Ascending aorta (tissue), 2 donors: Measurements from ENCODE around the gene TPK1. TPM values are rescaled to one million over a fixed set of nuclear protein-coding genes. Genes with fewer than 3 reads are reported as not detected.

Source experiments
- DNase-seq, 2 donors: peaks; one replicate each; pipeline ENCODE4 v3.0.0-alpha.2; 2019; ENCODE audit warnings: low spot score in 2 of 2
- H3K27ac ChIP-seq, 2 donors: fragments of 200-600 bp; sonication (generic); one replicate each; pipeline ENCODE4 v1.5.1; 2016 to 2017; ENCODE audit warnings: mild to moderate bottlenecking in 1 of 2
- H3K27me3 ChIP-seq: fragments of 200-600 bp; sonication (generic); one replicate; pipeline ENCODE4 v1.5.1; 2017
- H3K36me3 ChIP-seq, 2 donors: fragments of 200-600 bp; sonication (generic); one replicate each; pipeline ENCODE4 v1.5.1; 2016
- H3K4me1 ChIP-seq, 2 donors: fragments of 200-600 bp; sonication (generic); one replicate each; pipeline ENCODE4 v1.5.1; 2016 to 2017; ENCODE audit warnings: mild to moderate bottlenecking in 1 of 2
- H3K4me3 ChIP-seq, 2 donors: fragments of 200-600 bp; sonication (generic); one replicate each; pipeline ENCODE4 v1.5.1; 2016 to 2017; ENCODE audit warnings: mild to moderate bottlenecking in 1 of 2
- H3K9me3 ChIP-seq, 2 donors: fragments of 200-600 bp; sonication (generic); one replicate each; pipeline ENCODE4 v1.5.1; 2016
- intact Hi-C: fragments of 100-400 bp; cut with DNase I; formaldehyde crosslinking; loops from one replicate; pipeline ENCODE4 v1.15.1; 2023
- total RNA-seq: library from RNA; depleted of rRNA; stranded (reverse); fragments of >200 nt; gene quantifications from one replicate; pipeline ENCODE4 v1.1.0, GENCODE V29; 2016
- TF ChIP-seq, protein P1 (sequence below), 3 experiments: fragments of 200-600 bp in 2 of 3; fragments of 450-650 bp in 1 of 3; sonication (generic) in 2 of 3; IDR thresholded peaks; one replicate each; pipeline ENCODE4 v1.5.1; 2016 to 2019; ENCODE audit warnings: antibody characterized with exemption in 3 of 3, mild to moderate bottlenecking in 1 of 3, moderate library complexity in 1 of 3

The TPK1 gene
- total RNA-seq, 1 donor from 2014 or later: 3.7 TPM

DNA sequence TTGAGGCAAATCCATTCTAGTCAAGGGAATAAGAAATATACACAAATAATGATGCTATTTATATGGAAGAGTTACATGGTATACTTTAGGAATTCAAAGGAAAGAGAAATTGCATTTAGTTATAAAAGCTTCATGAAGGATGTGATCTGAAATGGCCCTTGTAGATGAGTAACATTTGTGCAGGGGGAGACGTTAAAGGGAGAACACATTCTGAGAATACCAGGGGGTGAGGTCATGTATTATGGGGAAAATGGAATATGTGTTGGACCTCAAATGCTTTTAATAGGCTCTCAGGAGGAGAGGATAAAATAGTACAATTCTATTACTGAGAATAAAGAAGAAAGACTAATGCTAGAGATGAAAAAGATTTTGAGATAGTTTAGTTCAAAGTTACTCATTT lies 309.9 kb downstream of the TPK1 start:
- Histone ChIP-seq H3K36me3 (no peaks in the 10 kb centered on the region), H3K27ac (no peak overlapping the region), H3K27me3 (no peaks in the 10 kb centered on the region), H3K4me3 (no peak overlapping the region), H3K4me1 (peaks cover 0 to 6% of the 10 kb centered on the region in 2 donors), H3K9me3 (peaks cover 0 to 2% of the 10 kb centered on the region in 2 donors)
- intact Hi-C loops: no loop called here
- DNase-seq: no peak
- TF ChIP-seq, protein P1, sequence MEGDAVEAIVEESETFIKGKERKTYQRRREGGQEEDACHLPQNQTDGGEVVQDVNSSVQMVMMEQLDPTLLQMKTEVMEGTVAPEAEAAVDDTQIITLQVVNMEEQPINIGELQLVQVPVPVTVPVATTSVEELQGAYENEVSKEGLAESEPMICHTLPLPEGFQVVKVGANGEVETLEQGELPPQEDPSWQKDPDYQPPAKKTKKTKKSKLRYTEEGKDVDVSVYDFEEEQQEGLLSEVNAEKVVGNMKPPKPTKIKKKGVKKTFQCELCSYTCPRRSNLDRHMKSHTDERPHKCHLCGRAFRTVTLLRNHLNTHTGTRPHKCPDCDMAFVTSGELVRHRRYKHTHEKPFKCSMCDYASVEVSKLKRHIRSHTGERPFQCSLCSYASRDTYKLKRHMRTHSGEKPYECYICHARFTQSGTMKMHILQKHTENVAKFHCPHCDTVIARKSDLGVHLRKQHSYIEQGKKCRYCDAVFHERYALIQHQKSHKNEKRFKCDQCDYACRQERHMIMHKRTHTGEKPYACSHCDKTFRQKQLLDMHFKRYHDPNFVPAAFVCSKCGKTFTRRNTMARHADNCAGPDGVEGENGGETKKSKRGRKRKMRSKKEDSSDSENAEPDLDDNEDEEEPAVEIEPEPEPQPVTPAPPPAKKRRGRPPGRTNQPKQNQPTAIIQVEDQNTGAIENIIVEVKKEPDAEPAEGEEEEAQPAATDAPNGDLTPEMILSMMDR (IDR thresholded peaks at IDR 0.05): no peak

DNA sequence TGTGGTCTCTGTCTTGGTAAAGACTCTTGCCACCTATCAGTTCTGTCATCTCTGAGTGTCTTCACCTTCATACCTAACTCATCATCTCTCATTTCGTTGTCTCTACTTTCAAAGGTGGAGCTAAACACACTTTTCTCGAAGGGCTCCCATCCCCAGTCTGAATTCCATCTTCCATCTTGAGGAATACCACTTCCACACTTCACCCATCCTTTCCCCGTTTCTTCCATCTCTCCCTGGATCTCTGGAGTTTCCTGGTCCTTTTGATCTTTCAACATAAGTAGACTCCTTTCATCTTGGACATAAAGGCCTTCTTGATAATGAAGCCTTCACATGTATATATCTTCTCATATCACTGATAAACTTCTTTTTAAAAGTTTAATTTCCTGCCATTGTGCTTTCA lies 311.6 kb downstream of the TPK1 start:
- Histone ChIP-seq H3K9me3 (no peaks in the 10 kb centered on the region), H3K4me3 (no peak overlapping the region), H3K36me3 (no peaks in the 10 kb centered on the region), H3K4me1 (peaks cover 2 to 9% of the 10 kb centered on the region in 2 donors), H3K27me3 (no peaks in the 10 kb centered on the region), H3K27ac (no peak overlapping the region)
- TF ChIP-seq, protein P1 (IDR thresholded peaks at IDR 0.05): no peak
- intact Hi-C loops: no loop called here
- no peak for DNase-seq

DNA sequence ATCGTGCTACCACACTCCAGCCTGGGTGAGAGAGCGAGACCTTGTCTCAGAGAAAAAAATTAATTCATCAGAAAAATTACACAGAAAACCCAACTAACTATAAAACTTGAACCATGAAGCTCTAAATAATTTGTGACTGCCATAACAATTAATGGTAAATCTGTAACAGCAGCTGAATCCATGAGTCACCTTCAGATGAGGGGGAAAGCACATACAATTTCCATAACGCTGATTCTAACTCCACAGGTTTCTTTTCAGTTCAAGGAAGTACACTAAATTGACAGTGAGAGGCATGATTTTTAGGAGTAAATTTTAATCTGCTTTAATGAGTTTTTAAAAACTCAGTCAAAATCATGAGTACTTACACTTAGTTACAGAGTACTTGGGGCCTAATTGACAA lies 312.2 kb downstream of the TPK1 start:
- TF ChIP-seq, protein P1 (IDR thresholded peaks at IDR 0.05): no peak
- no peak for DNase-seq
- Histone ChIP-seq H3K27ac (no peak overlapping the region), H3K4me1 (peaks cover 2 to 9% of the 10 kb centered on the region in 2 donors), H3K27me3 (no peaks in the 10 kb centered on the region), H3K9me3 (no peaks in the 10 kb centered on the region), H3K36me3 (no peaks in the 10 kb centered on the region), H3K4me3 (no peak overlapping the region)
- intact Hi-C loops: no loop called here

DNA sequence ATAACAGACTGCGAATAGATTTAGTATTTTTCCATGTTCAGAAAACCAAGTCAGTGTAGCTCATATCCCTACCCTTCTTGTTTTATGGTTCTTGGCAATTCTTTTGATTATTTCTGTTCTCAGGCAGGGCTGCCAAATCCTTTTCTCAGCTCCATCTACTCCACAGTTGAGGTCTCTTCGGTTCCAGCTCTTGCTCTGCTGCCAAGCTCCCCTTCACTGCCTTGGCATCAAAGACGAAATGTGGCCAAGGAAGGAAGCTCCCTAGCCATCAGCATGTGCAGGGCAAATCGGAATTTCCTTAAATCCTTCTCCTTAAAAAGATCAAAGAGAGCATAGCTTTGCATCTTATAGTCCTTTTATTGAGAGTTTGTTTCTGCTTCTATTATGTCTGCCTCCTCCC lies 315.9 kb downstream of the TPK1 start:
- no peak for DNase-seq
- TF ChIP-seq, protein P1 (IDR thresholded peaks at IDR 0.05): no peak
- intact Hi-C loops: no loop called here

DNA sequence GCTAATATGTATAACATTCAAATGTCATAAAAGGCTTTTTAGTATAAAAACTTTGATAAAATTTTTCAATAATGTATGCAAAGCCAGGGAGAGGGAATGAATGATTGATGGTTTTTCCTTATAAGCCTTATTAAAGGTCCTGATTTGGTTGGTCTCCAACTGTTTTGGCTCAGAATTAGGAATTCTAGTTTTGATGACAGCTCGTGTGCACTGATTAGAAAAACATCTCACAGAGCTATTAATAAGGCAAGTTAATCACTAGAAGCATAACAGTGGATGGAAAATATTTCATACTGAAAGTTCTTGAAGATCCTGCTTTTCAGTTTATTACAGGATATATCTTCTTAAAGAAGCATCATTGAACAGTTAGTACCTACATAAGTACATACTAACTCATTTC lies 317.5 kb downstream of the TPK1 start:
- intact Hi-C loops: no loop called here
- Histone ChIP-seq H3K4me1 (peaks cover 2% of the 10 kb centered on the region in 2 donors), H3K27me3 (no peaks in the 10 kb centered on the region), H3K27ac (no peak overlapping the region), H3K4me3 (no peak overlapping the region), H3K36me3 (no peaks in the 10 kb centered on the region), H3K9me3 (no peaks in the 10 kb centered on the region)
- DNase-seq: no peak
- TF ChIP-seq, protein P1 (IDR thresholded peaks at IDR 0.05): no peak

More for the DNA sequence above, 315.9 kb downstream of the TPK1 start:
- Histone ChIP-seq H3K9me3 (no peaks in the 10 kb centered on the region), H3K27ac (no peak overlapping the region), H3K4me1 (peaks cover 2 to 3% of the 10 kb centered on the region in 2 donors), H3K27me3 (no peaks in the 10 kb centered on the region), H3K4me3 (no peak overlapping the region), H3K36me3 (no peaks in the 10 kb centered on the region)

DNA sequence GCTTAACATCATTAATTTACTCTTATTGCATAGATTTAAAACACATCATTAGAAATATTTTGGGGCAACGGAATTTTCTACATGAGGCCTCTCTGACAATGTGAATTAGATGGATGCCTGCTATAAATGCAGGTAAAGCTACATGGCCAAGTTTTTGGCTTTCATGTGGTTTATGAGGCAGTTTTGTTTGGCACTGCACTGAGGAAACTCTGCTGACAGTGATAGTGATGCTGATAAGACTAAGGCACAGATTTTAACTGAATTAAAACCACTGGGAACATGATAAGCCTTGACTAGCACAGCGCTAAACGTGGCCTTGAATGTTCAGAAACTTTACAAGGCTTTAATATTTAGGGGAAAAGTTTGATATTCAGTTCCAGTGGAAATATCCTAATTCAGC lies 318.1 kb downstream of the TPK1 start:
- TF ChIP-seq, protein P1 (IDR thresholded peaks at IDR 0.05): no peak
- H3K4me3 ChIP-seq: no peak overlapping the region

More for the DNA sequence above, 318.1 kb downstream of the TPK1 start:
- Histone ChIP-seq H3K27ac (no peak overlapping the region), H3K27me3 (no peaks in the 10 kb centered on the region), H3K36me3 (no peaks in the 10 kb centered on the region), H3K4me1 (peaks cover 2% of the 10 kb centered on the region in 2 donors), H3K9me3 (no peaks in the 10 kb centered on the region)
- intact Hi-C loops: no loop called here
- no peak for DNase-seq
